Activated CD4-positive, alpha-beta T cell treated with anti-CD3 and anti-CD28 coated beads for 4 hours (primary cell): Measurements from ENCODE around the gene PAM16.
"Not testable (repeated sequence)": the region's sequence is repeated elsewhere in the genome, so short reads cannot be mapped to it uniquely, and the experiment has no call there.

Source experiments
- DNase-seq, 2 donors: peaks; one replicate each; pipeline ENCODE4 v3.0.0-alpha.2; 2020

The PAM16 gene

GRCh38 chr16:4350365-4350786, 745 bp downstream of the PAM16 start:
- DNase-seq = no peak

- no peak for DNase-seq
Observed at GRCh38 chr16:4349332-4349731, 1.8 kb downstream of the PAM16 start.

DNA sequence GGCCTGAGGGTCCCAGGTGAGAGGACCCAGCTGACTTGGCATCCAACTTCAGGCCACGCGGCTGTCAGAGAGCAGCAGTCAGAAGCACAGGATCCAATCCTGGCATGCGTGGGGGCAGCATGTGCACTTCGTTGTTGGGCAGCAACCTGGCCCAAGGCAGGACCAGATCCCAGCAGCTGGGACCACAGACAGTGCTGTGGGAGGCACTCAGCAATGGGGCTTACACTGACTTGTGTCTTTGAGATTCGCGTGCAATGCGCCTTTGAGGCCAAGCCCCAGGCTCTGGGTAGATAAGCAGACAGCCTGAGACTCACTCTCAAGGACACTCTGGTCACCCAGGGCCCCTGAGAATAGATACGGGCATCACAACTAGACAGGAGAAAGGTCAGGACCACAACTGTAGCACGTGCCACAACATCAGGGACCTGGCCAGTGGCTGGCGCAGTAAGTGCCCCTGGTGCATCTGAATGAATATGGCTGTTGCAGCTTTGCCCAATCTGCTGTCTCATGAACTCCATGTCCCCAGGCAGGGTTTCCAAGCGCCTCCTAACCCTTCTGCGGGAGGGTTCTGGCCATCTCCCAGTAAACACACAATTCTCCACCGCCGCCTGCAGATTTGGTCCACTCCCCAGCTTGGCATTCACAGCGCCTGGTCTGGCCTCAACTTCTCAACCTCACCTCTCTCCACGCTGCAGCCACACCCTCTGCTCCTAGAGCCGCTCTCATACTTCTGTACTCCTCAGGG, 3.2 kb downstream of the PAM16 start:
- DNase-seq = no peak

GRCh38 chr16:4347010-4347409, 4.1 kb downstream of the PAM16 start:
- DNase-seq = no peak

DNA sequence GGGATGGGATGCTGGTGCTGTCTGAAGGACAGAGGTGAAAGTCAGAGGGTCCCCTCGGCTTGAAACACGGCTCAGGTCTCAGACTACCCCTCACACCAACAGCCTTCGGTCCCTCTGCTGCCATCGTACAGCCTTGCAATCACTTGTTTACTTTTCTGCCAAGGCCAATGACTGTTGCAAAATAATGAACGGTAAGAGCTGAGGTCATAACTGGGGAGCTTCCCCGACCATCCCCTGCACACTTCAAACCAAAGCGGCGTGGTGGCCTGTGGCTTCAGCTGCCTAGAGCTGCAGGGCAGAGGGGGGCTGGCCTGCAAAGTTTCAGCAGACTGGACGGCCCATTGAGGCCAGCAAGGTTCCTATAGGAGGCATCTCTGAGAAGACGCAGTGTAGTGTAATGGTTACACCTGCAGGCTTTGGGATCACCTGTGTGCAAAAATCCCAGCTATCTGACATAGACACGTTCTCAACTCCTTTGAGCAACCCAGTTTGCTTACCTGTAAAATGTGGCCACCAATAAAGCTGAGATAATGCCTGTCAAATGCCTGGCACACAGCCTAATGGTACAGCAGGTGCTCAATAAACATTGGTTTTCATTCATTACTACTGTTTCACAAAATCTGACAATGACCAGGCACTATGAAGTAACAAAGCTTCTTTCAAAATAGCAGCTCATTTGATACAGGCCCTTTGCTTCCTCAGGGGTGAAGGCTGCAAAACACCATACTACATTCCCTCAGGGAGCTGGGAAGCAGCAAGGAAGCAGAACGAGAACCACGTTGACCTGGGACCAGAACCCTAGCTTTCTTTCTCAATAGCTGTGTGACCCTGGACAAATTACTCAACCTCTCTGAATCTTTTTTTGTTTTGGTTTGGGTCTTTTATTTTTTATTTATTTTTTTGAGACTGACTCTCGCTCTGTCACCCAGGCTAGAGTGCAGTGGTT, 5.0 kb downstream of the PAM16 start:
- DNase-seq = no peak

- no peak for DNase-seq
Observed at GRCh38 chr16:4344983-4345835, 5.9 kb downstream of the PAM16 start.

DNA sequence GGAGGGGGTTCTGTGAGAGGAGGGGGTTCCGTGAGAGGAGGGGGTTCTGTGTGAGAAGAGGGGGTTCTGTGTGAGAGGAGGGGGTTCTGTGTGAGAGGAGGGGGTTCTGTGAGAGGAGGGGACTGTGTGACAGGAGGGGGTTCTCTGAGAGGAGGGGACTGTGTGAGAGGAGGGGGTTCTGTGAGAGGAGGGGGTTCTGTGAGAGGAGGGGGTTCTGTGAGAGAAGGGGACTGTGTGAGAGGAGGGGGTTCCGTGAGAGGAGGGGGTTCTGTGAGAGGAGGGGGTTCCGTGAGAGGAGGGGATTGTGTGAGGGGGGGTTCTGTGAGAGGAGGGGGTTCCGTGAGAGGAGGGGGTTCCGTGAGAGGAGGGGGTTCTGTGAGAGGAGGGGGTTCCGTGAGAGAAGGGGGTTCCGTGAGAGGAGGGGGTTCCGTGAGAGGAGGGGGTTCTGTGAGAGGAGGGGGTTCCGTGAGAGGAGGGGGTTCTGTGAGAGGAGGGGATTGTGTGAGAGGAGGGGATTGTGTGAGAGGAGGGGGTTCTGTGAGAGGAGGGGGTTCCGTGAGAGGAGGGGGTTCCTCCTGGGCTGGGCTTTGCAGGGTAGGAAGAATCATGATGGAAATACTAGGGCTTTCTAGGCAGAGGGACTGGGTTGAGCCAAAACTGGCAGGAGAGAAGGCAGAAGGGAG, 6.7 kb downstream of the PAM16 start:
- DNase-seq = not testable (repeated sequence)

GRCh38 chr16:4342866-4343744, 8.0 kb downstream of the PAM16 start:
- DNase-seq = no peak

GRCh38 chr16:4341250-4341649, 9.9 kb downstream of the PAM16 start:
- no peak for DNase-seq

GRCh38 chr16:4340443-4340842, 10.7 kb downstream of the PAM16 start:
- DNase-seq = no peak

DNA sequence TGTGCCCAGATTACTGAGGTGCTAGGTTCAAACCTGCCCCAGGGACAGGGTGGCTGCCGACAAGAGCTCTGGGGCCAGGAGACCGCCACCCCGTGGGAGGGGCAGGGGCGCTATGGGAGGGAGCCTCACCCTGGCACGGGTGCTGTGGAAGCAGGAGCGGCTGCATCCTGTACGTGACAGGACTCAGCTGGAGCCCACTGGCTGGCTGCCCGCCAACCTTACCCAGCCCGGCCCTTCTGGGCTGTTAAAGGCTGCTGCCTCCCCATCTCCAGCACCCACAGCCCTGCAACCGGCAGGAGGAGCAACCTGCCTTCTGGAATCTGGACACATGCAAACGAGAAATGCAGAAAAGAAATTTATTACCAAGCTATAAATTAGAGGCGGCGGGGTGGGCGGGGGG, 11.2 kb downstream of the PAM16 start:
- no peak for DNase-seq

DNA sequence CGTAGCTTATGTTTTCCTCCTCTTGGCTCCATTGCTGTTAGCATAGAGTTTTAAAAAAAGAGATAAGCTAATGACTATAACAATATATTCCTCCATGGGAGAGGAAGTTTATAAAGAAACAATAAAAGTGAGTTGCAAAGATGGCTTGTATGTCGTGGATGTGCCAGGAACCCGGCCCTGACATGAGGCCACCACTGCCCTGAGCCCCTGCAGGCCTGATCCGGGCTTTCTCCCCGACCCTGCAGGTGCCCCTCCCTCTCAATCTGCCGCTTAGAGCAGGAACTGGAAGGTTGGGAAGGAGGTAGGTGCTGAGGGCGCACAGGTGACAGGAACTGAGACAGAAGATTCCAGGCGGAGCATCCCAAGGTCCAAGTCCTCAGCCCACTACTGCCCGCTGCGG, 11.7 kb downstream of the PAM16 start:
- DNase-seq = no peak

GRCh38 chr16:4338712-4339299, 12.3 kb downstream of the PAM16 start:
- DNase-seq = no peak

- DNase-seq = no peak
Observed at GRCh38 chr16:4338125-4338582, 13.0 kb downstream of the PAM16 start.

- DNase-seq = no peak
Observed at GRCh38 chr16:4337540-4338088, 13.5 kb downstream of the PAM16 start.

GRCh38 chr16:4336701-4337539, 14.2 kb downstream of the PAM16 start:
- no peak for DNase-seq

DNA sequence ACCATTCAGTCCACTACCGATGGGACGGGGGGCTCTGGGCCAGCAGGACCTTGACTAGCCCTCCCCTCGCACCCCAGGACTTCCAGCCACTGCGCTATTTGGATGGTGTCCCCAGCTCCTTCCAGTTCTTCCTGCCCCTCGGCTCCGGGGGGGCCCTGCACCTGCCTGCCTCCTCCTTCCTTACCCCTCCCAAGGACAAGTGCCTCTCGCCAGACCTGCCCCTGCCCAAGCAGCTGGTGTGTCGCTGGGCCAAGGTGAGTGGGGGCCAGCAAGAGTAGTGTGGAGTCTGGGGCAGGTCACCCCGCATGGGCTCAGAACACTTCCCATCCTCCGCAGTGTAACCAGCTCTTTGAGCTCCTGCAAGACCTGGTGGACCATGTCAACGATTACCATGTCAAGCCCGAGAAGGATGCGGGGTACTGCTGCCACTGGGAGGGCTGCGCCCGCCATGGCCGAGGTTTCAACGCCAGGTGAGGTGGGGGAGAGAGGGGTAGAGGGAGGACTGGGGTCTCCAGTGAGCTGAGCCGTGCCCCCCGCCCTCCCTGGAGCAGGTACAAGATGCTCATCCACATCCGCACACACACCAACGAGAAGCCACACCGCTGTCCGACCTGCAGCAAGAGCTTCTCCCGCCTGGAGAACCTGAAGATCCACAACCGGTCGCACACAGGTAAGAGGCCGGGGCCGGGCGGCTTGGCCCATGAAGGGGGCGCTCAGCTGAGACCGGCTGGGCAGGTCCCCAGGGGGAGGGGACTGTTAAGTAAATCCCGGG, 16.2 kb downstream of the PAM16 start:
- no peak for DNase-seq

GRCh38 chr16:4333714-4334113, 17.4 kb downstream of the PAM16 start:
- DNase-seq = not testable (repeated sequence)

GRCh38 chr16:4333308-4333638, 17.8 kb downstream of the PAM16 start:
- DNase-seq = no peak
